ENCODE measurements around the gene CAPN1. TPM values are rescaled to one million over a fixed set of nuclear protein-coding genes. Genes with fewer than 3 reads are reported as not detected.

Gene CAPN1
- total and polyA plus RNA-seq, 9 of the 15 experiments (the other 6 are each of a cell fraction or from before 2014, with no cell fraction given), result 3.5 to 199 (median 61.6) TPM

GRCh38 chr11:65180877-65181568 lies 705 bp upstream of the CAPN1 start (continued):
- TF ChIP-seq RBM17 (IDR thresholded peaks at IDR 0.05; ENCODE audit: borderline replicate concordance, low read depth, low read length) (no peak), HMBOX1 (IDR thresholded peaks at IDR 0.05) (no peak), GABPB2 (CRISPR knock-in tag; conservative IDR thresholded peaks at IDR 0.05) (no peak), MBD2 (IDR thresholded peaks at IDR 0.05; ENCODE audit: borderline replicate concordance, low read depth) (no peak), ETV6 (IDR thresholded peaks at IDR 0.05; ENCODE audit: borderline replicate concordance in 1 of 2, low read depth in 2 of 2, low read length in 1 of 2) (0 out of 4 replicates have a peak, but pooled peaks of 1 of the 2 experiments have one; percentile 17), ETV6 (CRISPR knock-in tag; IDR thresholded peaks at IDR 0.05; ENCODE audit: borderline replicate concordance) (no peak; the same call in 1 of the 2 replicates), HDGF (IDR thresholded peaks at IDR 0.05) (no peak), MTF1 (CRISPR knock-in tag; IDR thresholded peaks at IDR 0.05; ENCODE audit: borderline replicate concordance) (no peak), ESRRB (CRISPR knock-in tag; IDR thresholded peaks at IDR 0.05; ENCODE audit: borderline replicate concordance) (no peak), ZNF785 (CRISPR knock-in tag; IDR thresholded peaks at IDR 0.05) (no peak), SIN3A (IDR thresholded peaks at IDR 0.05; ENCODE audit: borderline replicate concordance in 2 of 2, control insufficient read depth in 1 of 2, low read depth in 2 of 2, low read length in 2 of 2) (peak; percentile 37 to 42; a peak in 2 of 4 replicates), KLF6 (CRISPR knock-in tag; IDR thresholded peaks at IDR 0.05; ENCODE audit: borderline replicate concordance) (no peak), PML (IDR thresholded peaks at IDR 0.05; ENCODE audit: low read length) (no peak), ZNF354B (CRISPR knock-in tag; IDR thresholded peaks at IDR 0.05) (no peak), ZNF3 (CRISPR knock-in tag; IDR thresholded peaks at IDR 0.05) (no peak), ZNF449 (CRISPR knock-in tag; IDR thresholded peaks at IDR 0.05) (no peak), ZC3H4 (CRISPR knock-in tag; IDR thresholded peaks at IDR 0.05; ENCODE audit: borderline replicate concordance) (no peak), ZNF324 (CRISPR knock-in tag; IDR thresholded peaks at IDR 0.05) (no peak), ZNF584 (CRISPR knock-in tag; IDR thresholded peaks at IDR 0.05; ENCODE audit: low read depth) (no peak), PTRF (tag; IDR thresholded peaks at IDR 0.05) (no peak), ZNF592 (IDR thresholded peaks at IDR 0.05) (no peak)

All from K562 (cell line).